Stomach (tissue), 9 donors: ENCODE results near the gene COCH. TPM values are rescaled to one million over a fixed set of nuclear protein-coding genes. Genes with fewer than 3 reads are reported as not detected.

Experiments used
- DNase-seq, 2 donors: peaks; one replicate each; pipeline versions ENCODE4 v3.0.0 to v3.0.0-alpha.2; 2013 to 2019
- H3K27ac ChIP-seq, 5 donors: fragments of 200-600 bp in 4 of 5; sonication (generic) in 4 of 5; one replicate each; pipeline ENCODE4 v1.5.1; 2013 to 2019; ENCODE audit warnings: mild to moderate bottlenecking in 1 of 5, moderate library complexity in 1 of 5
- H3K27me3 ChIP-seq, 3 donors: fragments of 200-600 bp; sonication (generic); one replicate each; pipeline ENCODE4 v1.5.1; 2017 to 2019; ENCODE audit warnings: mixed run types in 1 of 3
- H3K36me3 ChIP-seq, 4 donors: fragments of 200-600 bp; sonication (generic); 1 replicate in 3 of 4; 2 replicates in 1 of 4; pipeline ENCODE4 v1.5.1; 2016 to 2019
- H3K4me1 ChIP-seq, 4 donors: fragments of 200-600 bp; sonication (generic); one replicate each; pipeline ENCODE4 v1.5.1; 2016 to 2019
- H3K4me3 ChIP-seq, 4 donors: fragments of 200-600 bp; sonication (generic) in 3 of 4; one replicate each; pipeline ENCODE4 v1.5.1; 2016 to 2019; ENCODE audit warnings: mild to moderate bottlenecking in 1 of 4
- H3K9me3 ChIP-seq, 4 donors: fragments of 200-600 bp; sonication (generic); one replicate each; pipeline ENCODE4 v1.5.1; 2016 to 2019
- EP300 ChIP-seq: sonication (generic); formaldehyde crosslinking; IDR thresholded peaks from one replicate; pipeline ENCODE4 v1.6.1; 2017; ENCODE audit warnings: antibody characterized with exemption
- POLR2A ChIP-seq, 4 donors: fragments of 450-650 bp; IDR thresholded peaks; one replicate each; pipeline ENCODE4 v1.6.1; 2016; ENCODE audit warnings: antibody characterized with exemption in 4 of 4, control low read depth in 2 of 4, mild to moderate bottlenecking in 1 of 4, moderate library complexity in 1 of 4
- POLR2AphosphoS5 ChIP-seq, 3 donors: sonication (generic); formaldehyde crosslinking; IDR thresholded peaks; one replicate each; pipeline ENCODE4 v1.6.1; 2016; ENCODE audit warnings: antibody characterized with exemption in 3 of 3
- WGBS, 5 donors: extraction: QIAGEN DNeasy Blood & Tissue Kit in 3 of 5; methylation state at CpG; one replicate each; pipeline versions ENCODE4 v1.1.5 to v1.1.7; 2013 to 2018; 5-methylcytosine and 5-hydroxymethylcytosine counted together
- intact Hi-C: fragments of 100-400 bp; cut with DNase I; formaldehyde crosslinking; loops from one replicate; pipeline ENCODE4 v1.15.1; 2023; ENCODE audit warnings: low total_unique reads
- polyA plus RNA-seq, 3 donors: library from polyadenylated mRNA; stranded (reverse); fragments of 200-250 nt; gene quantifications; one replicate each; pipeline ENCODE4 v1.2.3, GENCODE V29; 2013
- total RNA-seq, 5 donors: library from RNA; depleted of rRNA; stranded (reverse); fragments of >200 nt; gene quantifications; one replicate each; pipeline versions ENCODE4 v1.1.0 to v1.2.3, GENCODE V29; 2014 to 2016
- TF ChIP-seq, protein P1 (sequence below), 7 experiments: fragments of 450-650 bp in 4 of 7; fragments of 200-600 bp in 3 of 7; sonication (generic) in 3 of 7; IDR thresholded peaks; one replicate each; pipeline ENCODE4 v1.5.1; 2016 to 2019; ENCODE audit warnings: antibody characterized with exemption in 7 of 7, control low read depth in 2 of 7, mild to moderate bottlenecking in 1 of 7
- donor health status: healthy with polysubstance abuse.
- donor health status: Bipolar disorder and iron deficiency.
- donor health status: healthy.

Gene COCH
- total and polyA plus RNA-seq, 8 donors: 0.25 to 3.0 (median 1.2) TPM; not detected in 3

DNA sequence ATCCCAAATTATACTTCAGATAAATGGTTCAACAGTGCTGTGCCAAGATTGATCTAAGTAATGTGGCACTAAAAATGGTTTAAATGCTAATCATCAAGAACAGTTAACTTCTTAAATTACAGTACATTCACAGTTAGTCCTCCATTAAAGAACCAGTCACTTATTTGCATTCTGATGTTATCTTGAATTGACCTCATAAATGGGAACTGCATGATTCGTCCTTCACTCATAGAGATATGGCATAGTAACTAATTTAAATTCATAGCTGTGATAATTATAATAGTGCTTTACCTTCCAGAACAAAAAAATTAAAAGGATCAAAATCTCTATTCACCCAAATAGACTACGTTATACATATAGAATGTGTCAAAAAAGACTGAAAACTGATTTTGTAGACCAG is 61.1 kb downstream of the COCH start:
- no peaks in the 10 kb centered on the region for H3K9me3 ChIP-seq
- H3K36me3 ChIP-seq: peaks cover 0 to 58% (median 46%) of the 10 kb centered on the region in 4 donors
- H3K27ac ChIP-seq: no peak overlapping the region
- H3K4me3 ChIP-seq: no peak overlapping the region
- 61 to 86% (median 78%) methylated on average over 2 of the region's 2 CpGs for WGBS, 5 donors
- peaks cover 0 to 22% (median 1%) of the 10 kb centered on the region in 4 donors for H3K4me1 ChIP-seq
- no peak for TF ChIP-seq POLR2A (IDR thresholded peaks at IDR 0.05)
- TF ChIP-seq EP300: no peak
- TF ChIP-seq, protein P1, sequence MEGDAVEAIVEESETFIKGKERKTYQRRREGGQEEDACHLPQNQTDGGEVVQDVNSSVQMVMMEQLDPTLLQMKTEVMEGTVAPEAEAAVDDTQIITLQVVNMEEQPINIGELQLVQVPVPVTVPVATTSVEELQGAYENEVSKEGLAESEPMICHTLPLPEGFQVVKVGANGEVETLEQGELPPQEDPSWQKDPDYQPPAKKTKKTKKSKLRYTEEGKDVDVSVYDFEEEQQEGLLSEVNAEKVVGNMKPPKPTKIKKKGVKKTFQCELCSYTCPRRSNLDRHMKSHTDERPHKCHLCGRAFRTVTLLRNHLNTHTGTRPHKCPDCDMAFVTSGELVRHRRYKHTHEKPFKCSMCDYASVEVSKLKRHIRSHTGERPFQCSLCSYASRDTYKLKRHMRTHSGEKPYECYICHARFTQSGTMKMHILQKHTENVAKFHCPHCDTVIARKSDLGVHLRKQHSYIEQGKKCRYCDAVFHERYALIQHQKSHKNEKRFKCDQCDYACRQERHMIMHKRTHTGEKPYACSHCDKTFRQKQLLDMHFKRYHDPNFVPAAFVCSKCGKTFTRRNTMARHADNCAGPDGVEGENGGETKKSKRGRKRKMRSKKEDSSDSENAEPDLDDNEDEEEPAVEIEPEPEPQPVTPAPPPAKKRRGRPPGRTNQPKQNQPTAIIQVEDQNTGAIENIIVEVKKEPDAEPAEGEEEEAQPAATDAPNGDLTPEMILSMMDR (IDR thresholded peaks at IDR 0.05): no peak
- TF ChIP-seq POLR2AphosphoS5 (IDR thresholded peaks at IDR 0.05): no peak
- intact Hi-C loops: no loop called here
- no peak for DNase-seq
- no peaks in the 10 kb centered on the region for H3K27me3 ChIP-seq

DNA sequence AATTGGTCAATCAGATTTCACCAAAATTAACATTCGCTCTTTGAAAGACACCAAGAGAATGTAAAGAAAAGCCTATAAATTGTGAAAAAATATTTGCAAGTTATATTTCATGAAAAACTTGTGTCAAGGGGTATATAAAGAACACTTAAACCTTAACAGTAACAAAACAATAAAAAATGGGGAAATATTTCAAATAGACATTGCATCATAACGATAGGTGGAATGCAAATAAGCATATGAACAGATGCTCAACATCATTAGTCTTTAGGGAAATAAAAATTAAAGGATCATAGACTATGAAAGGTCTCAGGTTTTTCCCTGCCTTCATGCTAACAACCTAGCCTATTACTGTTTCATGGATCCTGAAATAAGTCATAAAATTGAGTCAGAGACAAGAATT is 64.3 kb downstream of the COCH start:
- intact Hi-C loops: no loop called here
- 87 to 96% (median 91%) methylated on average over 2 of the region's 2 CpGs for WGBS, 5 donors
- Histone ChIP-seq H3K9me3 (no peaks in the 10 kb centered on the region), H3K27ac (no peak overlapping the region), H3K4me3 (no peak overlapping the region), H3K36me3 (peaks cover 5 to 44% (median 36%) of the 10 kb centered on the region in 4 donors), H3K4me1 (peaks cover 0 to 10% (median 0%) of the 10 kb centered on the region in 4 donors), H3K27me3 (no peaks in the 10 kb centered on the region)
- TF ChIP-seq, protein P1 (IDR thresholded peaks at IDR 0.05): no peak
- TF ChIP-seq EP300: no peak
- DNase-seq: no peak

Other genes with a start within 250 kb of the COCH start
- 10 to 100 TPM in 1 of 5 donors, 1 to 10 TPM in 2, under 1 TPM in 1, not detected in 1; 0.45 to 15.6 (median 5.4) TPM for gene AP4S1, start 151.1 kb downstream of the COCH start, total RNA-seq
- 1 to 10 TPM; 2.7 to 5.8 (median 5.0) TPM for gene AP4S1, start 151.1 kb downstream of the COCH start, polyA plus RNA-seq
- 10 to 100 TPM; 13.9 to 91.8 (median 42.4) TPM for gene STRN3, start 151.8 kb downstream of the COCH start, total RNA-seq
- gene STRN3, start 151.8 kb downstream of the COCH start, polyA plus RNA-seq: 10 to 100 TPM in 2 of 3 donors, 1 to 10 TPM in 1; 8.1 to 11.3 (median 10.5) TPM